Measurements from ENCODE around the gene TRIM71. TPM values are rescaled to one million over a fixed set of nuclear protein-coding genes. Genes with fewer than 3 reads are reported as not detected.

Gene TRIM71
- total and polyA plus RNA-seq, 9 donors, result 0.05 to 0.43 (median 0.07) TPM; not detected in 4

DNA sequence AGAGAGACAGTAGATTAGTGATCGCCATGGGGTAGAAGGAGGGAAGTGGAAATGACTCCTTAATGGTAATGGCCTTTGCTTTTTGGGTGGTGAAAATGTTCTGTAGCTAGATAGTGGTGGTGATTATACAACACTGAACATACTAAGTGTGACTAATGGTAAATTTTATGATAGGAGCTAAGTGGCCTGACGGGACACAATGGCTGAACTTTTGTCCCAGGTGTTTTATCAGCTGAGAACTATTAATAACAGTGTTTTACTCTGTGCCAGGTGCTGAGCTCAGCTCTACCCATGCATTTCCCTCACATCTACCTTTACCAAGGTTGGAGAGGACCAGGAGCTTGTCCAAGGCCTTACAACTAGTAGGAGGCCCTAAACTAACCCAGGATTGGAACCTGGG, 66.8 kb downstream of the TRIM71 start:
- intact Hi-C loops (cut with DNase I), result no loop called here
- 89 to 93% (median 93%) methylated on average over 2 of the region's 2 CpGs for WGBS, 3 donors
- H3K4me3 ChIP-seq, result no peak overlapping the region
- no peaks in the 10 kb centered on the region for H3K9me3 ChIP-seq
- H3K36me3 ChIP-seq, result no peaks in the 10 kb centered on the region
- TF ChIP-seq EP300 (IDR thresholded peaks at IDR 0.05) (no peak), POLR2A (IDR thresholded peaks at IDR 0.05) (no peak)
- TF ChIP-seq, protein P1, sequence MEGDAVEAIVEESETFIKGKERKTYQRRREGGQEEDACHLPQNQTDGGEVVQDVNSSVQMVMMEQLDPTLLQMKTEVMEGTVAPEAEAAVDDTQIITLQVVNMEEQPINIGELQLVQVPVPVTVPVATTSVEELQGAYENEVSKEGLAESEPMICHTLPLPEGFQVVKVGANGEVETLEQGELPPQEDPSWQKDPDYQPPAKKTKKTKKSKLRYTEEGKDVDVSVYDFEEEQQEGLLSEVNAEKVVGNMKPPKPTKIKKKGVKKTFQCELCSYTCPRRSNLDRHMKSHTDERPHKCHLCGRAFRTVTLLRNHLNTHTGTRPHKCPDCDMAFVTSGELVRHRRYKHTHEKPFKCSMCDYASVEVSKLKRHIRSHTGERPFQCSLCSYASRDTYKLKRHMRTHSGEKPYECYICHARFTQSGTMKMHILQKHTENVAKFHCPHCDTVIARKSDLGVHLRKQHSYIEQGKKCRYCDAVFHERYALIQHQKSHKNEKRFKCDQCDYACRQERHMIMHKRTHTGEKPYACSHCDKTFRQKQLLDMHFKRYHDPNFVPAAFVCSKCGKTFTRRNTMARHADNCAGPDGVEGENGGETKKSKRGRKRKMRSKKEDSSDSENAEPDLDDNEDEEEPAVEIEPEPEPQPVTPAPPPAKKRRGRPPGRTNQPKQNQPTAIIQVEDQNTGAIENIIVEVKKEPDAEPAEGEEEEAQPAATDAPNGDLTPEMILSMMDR (IDR thresholded peaks at IDR 0.05), result no peak
- no peaks in the 10 kb centered on the region for H3K27me3 ChIP-seq
- H3K4me1 ChIP-seq (ENCODE audit: insufficient read depth), result no peaks in the 10 kb centered on the region
- no peak for DNase-seq
- no peak overlapping the region for H3K27ac ChIP-seq

DNA sequence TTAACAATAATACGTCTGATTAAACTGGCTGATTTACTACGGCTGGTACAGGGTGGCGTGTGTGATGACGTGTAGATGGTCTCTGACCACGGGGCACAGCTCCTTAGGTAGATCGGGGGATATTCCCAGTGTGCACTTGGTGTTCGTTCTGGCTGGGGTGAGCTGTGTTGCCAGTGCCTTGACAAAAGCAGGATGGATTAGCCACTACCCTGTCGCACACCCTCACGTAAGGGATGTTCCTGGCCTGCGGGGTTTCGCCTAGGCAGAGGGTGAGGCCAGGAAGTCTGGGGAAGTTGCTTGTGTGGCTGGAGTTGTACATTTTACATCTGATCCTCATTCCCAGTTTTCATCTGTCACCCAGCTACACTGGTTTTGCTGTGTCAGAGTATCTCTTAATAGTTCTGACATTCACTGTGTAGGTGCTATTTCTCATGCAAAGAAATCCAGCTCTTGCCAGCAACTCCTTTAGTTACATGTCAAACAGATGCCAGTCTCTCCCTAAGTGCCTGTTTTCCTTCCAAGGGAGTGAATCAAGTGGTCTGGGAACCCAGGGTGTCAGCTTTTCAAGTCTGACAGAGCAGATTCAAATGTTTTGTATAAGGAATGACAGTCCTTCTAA, 67.6 kb downstream of the TRIM71 start:
- Histone ChIP-seq H3K9me3 (no peaks in the 10 kb centered on the region), H3K27ac (no peak overlapping the region), H3K4me3 (no peak overlapping the region), H3K27me3 (no peaks in the 10 kb centered on the region), H3K36me3 (no peaks in the 10 kb centered on the region), H3K4me1 (ENCODE audit: insufficient read depth) (no peaks in the 10 kb centered on the region)
- no peak for DNase-seq
- intact Hi-C loops (cut with DNase I), result no loop called here
- no peak for TF ChIP-seq EP300 (IDR thresholded peaks at IDR 0.05)
- TF ChIP-seq, protein P1 (IDR thresholded peaks at IDR 0.05), result no peak
- TF ChIP-seq POLR2A (IDR thresholded peaks at IDR 0.05), result no peak
- 84 to 94% (median 87%) methylated on average over 11 of the region's 11 CpGs for WGBS, 3 donors

DNA sequence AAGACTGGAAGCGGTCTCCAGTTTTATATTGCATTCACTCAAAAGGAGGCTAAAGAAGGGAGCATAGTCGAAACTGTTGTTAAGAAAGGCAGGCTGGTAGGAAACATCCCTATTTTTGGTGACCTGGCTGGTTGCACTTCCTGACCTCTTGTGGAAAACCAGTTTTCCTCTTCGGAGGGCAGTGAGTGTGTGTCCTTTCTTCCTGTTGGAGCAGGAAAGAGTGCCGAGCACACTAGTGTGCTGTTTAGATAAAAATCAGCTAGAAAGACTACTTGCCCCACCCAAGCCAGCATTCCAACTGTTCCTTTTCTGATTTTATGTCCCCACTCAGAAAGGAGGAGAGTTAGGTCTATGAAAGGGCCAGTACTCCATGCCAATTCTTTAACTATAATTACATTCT, 68.5 kb downstream of the TRIM71 start:
- no peak for DNase-seq

DNA sequence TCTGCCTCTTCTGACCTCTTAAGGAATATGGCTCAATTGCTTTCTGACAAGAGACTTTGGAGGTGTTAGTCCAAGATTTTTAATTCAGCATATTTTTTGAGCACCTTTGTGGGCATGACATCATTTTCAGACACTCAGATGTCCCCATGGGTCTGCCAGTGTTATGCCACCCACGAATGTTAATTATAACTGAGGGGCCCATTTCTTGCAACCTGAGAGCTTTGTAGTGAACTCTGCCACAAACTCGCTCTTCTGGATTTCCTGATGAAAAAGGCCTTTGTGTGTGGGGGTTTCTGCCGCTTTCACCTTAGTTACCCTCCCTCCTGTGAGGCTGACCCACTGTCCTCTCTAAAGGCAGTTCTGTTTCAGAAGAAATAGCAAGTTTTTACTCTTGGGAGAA, 69.1 kb downstream of the TRIM71 start:
- Histone ChIP-seq H3K36me3 (no peaks in the 10 kb centered on the region), H3K27me3 (no peaks in the 10 kb centered on the region), H3K4me3 (no peak overlapping the region), H3K27ac (no peak overlapping the region), H3K9me3 (no peaks in the 10 kb centered on the region), H3K4me1 (ENCODE audit: insufficient read depth) (no peaks in the 10 kb centered on the region)
- no peak for DNase-seq
- WGBS, 3 donors, result 87 to 95% (median 91%) methylated on average over 3 of the region's 3 CpGs
- no peak for TF ChIP-seq POLR2A (IDR thresholded peaks at IDR 0.05)
- no peak for TF ChIP-seq EP300 (IDR thresholded peaks at IDR 0.05)
- TF ChIP-seq, protein P1 (IDR thresholded peaks at IDR 0.05), result no peak
- intact Hi-C loops (cut with DNase I), result no loop called here

More for the DNA sequence above, 68.5 kb downstream of the TRIM71 start:
- no peaks in the 10 kb centered on the region for H3K4me1 ChIP-seq (ENCODE audit: insufficient read depth)
- TF ChIP-seq EP300 (IDR thresholded peaks at IDR 0.05) (no peak), POLR2A (IDR thresholded peaks at IDR 0.05) (no peak)
- TF ChIP-seq, protein P1 (IDR thresholded peaks at IDR 0.05), result no peak
- H3K4me3 ChIP-seq, result no peak overlapping the region
- intact Hi-C loops (cut with DNase I), result no loop called here
- H3K27me3 ChIP-seq, result no peaks in the 10 kb centered on the region
- H3K9me3 ChIP-seq, result no peaks in the 10 kb centered on the region
- no peaks in the 10 kb centered on the region for H3K36me3 ChIP-seq
- no peak overlapping the region for H3K27ac ChIP-seq
- WGBS, 3 donors, result 81 to 88% (median 83%) methylated on average over 4 of the region's 4 CpGs
